OCI-LY3 (cell line): ENCODE measurements around the gene TRDMT1.

Experiments
- H2AFZ ChIP-seq: fragments of 200-600, 300-600 bp; shearing (Covaris generic); 2 replicates; pipeline ENCODE4 v1.6.0; 2014; ENCODE audit warnings: antibody characterized with exemption, low read depth, low read length
- H3K27ac ChIP-seq: fragments of 200-600, 300-600 bp; sonication (generic); 2 replicates; pipeline ENCODE4 v1.5.1; 2014; ENCODE audit warnings: mild to moderate bottlenecking, low read length, moderate library complexity, mixed read lengths
- H3K27me3 ChIP-seq: fragments of 200-600, 300-600 bp; sonication (generic); 2 replicates; pipeline ENCODE4 v1.6.1; 2014; ENCODE audit warnings: low read depth, low read length, mixed read lengths
- H3K36me3 ChIP-seq: fragments of 200-600, 300-600 bp; sonication (generic); replicated peaks from 2 replicates; pipeline ENCODE3; 2014; ENCODE audit warnings: low read depth, low read length, mixed read lengths
- H3K4me1 ChIP-seq: fragments of 300-600, 200-600 bp; sonication (generic); 2 replicates; pipeline ENCODE4 v1.6.1; 2014; ENCODE audit warnings: low read length, mixed read lengths
- H3K4me2 ChIP-seq: fragments of 200-600, 300-600 bp; sonication (generic); 2 replicates; pipeline ENCODE4 v1.6.1; 2014; ENCODE audit warnings: low read length, mixed read lengths
- H3K4me3 ChIP-seq: fragments of 300-600, 200-600 bp; sonication (generic); 2 replicates; pipeline ENCODE4 v1.5.1; 2014; ENCODE audit warnings: antibody characterized with exemption, mild to moderate bottlenecking, low read length, moderate library complexity
- H3K79me2 ChIP-seq: fragments of 300-600, 200-600 bp; shearing (Covaris generic); 2 replicates; pipeline ENCODE4 v1.6.1; 2014; ENCODE audit warnings: mild to moderate bottlenecking, low read length, mixed read lengths
- H3K9ac ChIP-seq: fragments of 300-600, 200-600 bp; shearing (Covaris generic); 2 replicates; pipeline ENCODE4 v1.6.0; 2014; ENCODE audit warnings: mild to moderate bottlenecking, low read length, moderate library complexity
- H3K9me3 ChIP-seq: fragments of 200-600, 300-600 bp; shearing (Covaris generic); 2 replicates; pipeline ENCODE4 v1.6.1; 2014; ENCODE audit warnings: low read length, mixed read lengths; ENCODE audit not compliant: insufficient read depth
- H4K20me1 ChIP-seq: fragments of 200-600, 300-600 bp; sonication (generic); 2 replicates; pipeline ENCODE4 v1.6.1; 2016; ENCODE audit warnings: low read length, mixed read lengths; ENCODE audit not compliant: insufficient read depth
- EZH2phosphoT487 ChIP-seq: fragments of 200-600 bp; shearing (Covaris generic); IDR thresholded peaks from 2 replicates; pipeline ENCODE4 v1.6.1; 2018; ENCODE audit warnings: antibody characterized with exemption, mixed run types, low read depth
- TF ChIP-seq, protein P1 (sequence below): fragments of 200-600, 300-600 bp; sonication (generic); IDR thresholded peaks from 2 replicates; pipeline ENCODE4 v1.5.1; 2014; ENCODE audit warnings: antibody characterized with exemption, low read length, low read depth

TRDMT1 gene

DNA sequence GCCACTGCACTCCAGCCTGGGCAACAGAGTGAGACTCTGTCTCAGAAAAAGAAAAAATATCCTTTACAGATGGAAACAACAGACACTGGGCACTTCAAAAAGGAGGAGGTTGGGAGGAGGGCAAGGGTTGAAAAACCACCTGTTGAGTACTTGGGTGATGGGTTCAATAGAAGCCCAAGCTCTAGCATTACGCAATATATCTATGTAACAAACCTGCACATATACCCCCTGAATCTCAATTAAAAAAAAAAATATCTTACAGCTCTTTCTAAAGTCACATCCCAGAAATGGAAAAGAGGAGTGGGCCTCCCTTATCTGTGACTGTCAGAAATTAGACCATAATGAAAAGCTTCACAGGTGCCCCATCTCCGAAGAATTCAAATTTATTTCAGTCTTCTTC, 38.6 kb upstream of the TRDMT1 start:
- H3K79me2 ChIP-seq = no peaks in the 10 kb centered on the region
- H3K27ac ChIP-seq = no peak overlapping the region
- H3K4me3 ChIP-seq = no peak overlapping the region
- no peak overlapping the region for H2AFZ ChIP-seq
- H3K36me3 ChIP-seq = peaks cover 30% of the 10 kb centered on the region
- no peaks in the 10 kb centered on the region for H3K27me3 ChIP-seq
- peaks cover 15% of the 10 kb centered on the region for H4K20me1 ChIP-seq
- no peaks in the 10 kb centered on the region for H3K4me1 ChIP-seq
- no peak overlapping the region for H3K9ac ChIP-seq
- TF ChIP-seq, protein P1, sequence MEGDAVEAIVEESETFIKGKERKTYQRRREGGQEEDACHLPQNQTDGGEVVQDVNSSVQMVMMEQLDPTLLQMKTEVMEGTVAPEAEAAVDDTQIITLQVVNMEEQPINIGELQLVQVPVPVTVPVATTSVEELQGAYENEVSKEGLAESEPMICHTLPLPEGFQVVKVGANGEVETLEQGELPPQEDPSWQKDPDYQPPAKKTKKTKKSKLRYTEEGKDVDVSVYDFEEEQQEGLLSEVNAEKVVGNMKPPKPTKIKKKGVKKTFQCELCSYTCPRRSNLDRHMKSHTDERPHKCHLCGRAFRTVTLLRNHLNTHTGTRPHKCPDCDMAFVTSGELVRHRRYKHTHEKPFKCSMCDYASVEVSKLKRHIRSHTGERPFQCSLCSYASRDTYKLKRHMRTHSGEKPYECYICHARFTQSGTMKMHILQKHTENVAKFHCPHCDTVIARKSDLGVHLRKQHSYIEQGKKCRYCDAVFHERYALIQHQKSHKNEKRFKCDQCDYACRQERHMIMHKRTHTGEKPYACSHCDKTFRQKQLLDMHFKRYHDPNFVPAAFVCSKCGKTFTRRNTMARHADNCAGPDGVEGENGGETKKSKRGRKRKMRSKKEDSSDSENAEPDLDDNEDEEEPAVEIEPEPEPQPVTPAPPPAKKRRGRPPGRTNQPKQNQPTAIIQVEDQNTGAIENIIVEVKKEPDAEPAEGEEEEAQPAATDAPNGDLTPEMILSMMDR = no peak
- no peak for TF ChIP-seq EZH2phosphoT487
- no peak overlapping the region for H3K4me2 ChIP-seq
- no peaks in the 10 kb centered on the region for H3K9me3 ChIP-seq

DNA sequence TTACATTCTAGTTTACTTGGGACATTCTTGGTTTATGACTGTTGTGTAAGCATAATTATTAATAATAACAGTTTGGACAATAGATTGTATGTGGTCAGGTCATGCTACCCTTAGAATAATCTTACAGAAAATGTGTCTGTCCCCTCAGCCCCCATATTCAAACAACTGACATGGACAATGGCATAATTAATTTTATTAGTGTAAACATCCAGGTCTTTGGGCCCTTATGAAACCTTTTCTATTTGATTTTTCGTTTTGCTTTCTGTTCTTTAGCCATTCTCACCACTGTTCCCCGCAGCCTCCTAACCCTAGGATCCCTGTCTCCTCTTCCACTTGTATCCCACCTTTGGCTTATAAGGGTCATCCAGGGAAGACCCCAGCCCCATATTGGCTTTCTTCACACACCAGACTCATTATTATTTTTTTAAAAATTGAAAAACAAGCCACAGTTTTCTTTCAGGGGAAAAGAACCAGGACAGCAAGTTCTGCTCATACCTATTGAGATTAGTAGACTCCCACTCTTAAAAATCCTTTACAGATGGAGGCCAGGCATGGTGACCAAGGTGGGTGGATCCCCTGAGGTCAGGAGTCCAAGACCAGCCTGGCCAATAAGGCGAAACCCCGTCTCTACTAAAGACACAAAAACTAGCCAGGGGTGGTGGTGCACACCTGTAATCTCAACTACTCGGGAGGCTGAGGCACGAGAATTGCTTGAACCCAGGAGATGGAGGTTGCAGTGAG, 38.0 kb upstream of the TRDMT1 start:
- no peak overlapping the region for H2AFZ ChIP-seq
- H3K4me2 ChIP-seq = no peak overlapping the region
- no peaks in the 10 kb centered on the region for H3K4me1 ChIP-seq
- H4K20me1 ChIP-seq = peaks cover 21% of the 10 kb centered on the region
- no peaks in the 10 kb centered on the region for H3K27me3 ChIP-seq
- H3K9me3 ChIP-seq = no peaks in the 10 kb centered on the region
- H3K79me2 ChIP-seq = no peaks in the 10 kb centered on the region
- no peak overlapping the region for H3K4me3 ChIP-seq
- H3K36me3 ChIP-seq = peaks cover 36% of the 10 kb centered on the region
- H3K9ac ChIP-seq = no peak overlapping the region
- H3K27ac ChIP-seq = no peak overlapping the region
- no peak for TF ChIP-seq EZH2phosphoT487
- TF ChIP-seq, protein P1 = no peak

GRCh38 chr10:17238445-17239291, 37.2 kb upstream of the TRDMT1 start:
- no peak overlapping the region for H3K4me3 ChIP-seq
- no peak overlapping the region for H3K9ac ChIP-seq
- H2AFZ ChIP-seq = no peak overlapping the region
- H3K27ac ChIP-seq = no peak overlapping the region
- no peaks in the 10 kb centered on the region for H3K27me3 ChIP-seq
- H3K4me1 ChIP-seq = no peaks in the 10 kb centered on the region
- no peaks in the 10 kb centered on the region for H3K9me3 ChIP-seq
- H3K36me3 ChIP-seq = peaks cover 42% of the 10 kb centered on the region
- no peak overlapping the region for H3K4me2 ChIP-seq
- 0 out of 2 replicates have a peak, but pooled peaks cover under 1% of the 10 kb centered on the region for H3K79me2 ChIP-seq
- no peak for TF ChIP-seq EZH2phosphoT487
- TF ChIP-seq, protein P1 = no peak
- peaks cover 25% of the 10 kb centered on the region for H4K20me1 ChIP-seq

GRCh38 chr10:17237915-17238444, 36.5 kb upstream of the TRDMT1 start:
- TF ChIP-seq, protein P1 = no peak
- no peak for TF ChIP-seq EZH2phosphoT487
- no peak overlapping the region for H2AFZ ChIP-seq
- H3K4me3 ChIP-seq = no peak overlapping the region
- H3K27me3 ChIP-seq = no peaks in the 10 kb centered on the region
- H4K20me1 ChIP-seq = peaks cover 32% of the 10 kb centered on the region
- H3K36me3 ChIP-seq = peaks cover 49% of the 10 kb centered on the region
- no peak overlapping the region for H3K27ac ChIP-seq
- H3K4me2 ChIP-seq = no peak overlapping the region
- 0 out of 2 replicates have a peak, but pooled peaks cover 4% of the 10 kb centered on the region for H3K79me2 ChIP-seq
- H3K9ac ChIP-seq = no peak overlapping the region
- no peaks in the 10 kb centered on the region for H3K9me3 ChIP-seq
- H3K4me1 ChIP-seq = no peaks in the 10 kb centered on the region
